Activated B cell treated with CpG ODN at 0.5 μM for 24 hours (primary cell): ENCODE measurements around the gene GIMAP2. TPM values are rescaled to one million over a fixed set of nuclear protein-coding genes. Genes with fewer than 3 reads are reported as not detected.

Source experiments
- ATAC-seq: fragments of 200-7000 bp; cut with Tn5 transposase; one replicate; pipeline ENCODE4 v1.10.0; 2021; ENCODE audit warnings: low read depth, mild to moderate bottlenecking, moderate library complexity
- CTCF ChIA-PET: fragments of 350-600 bp; sonication (Branson Sonifier 250); formaldehyde crosslinking; loops from one replicate; lab custom pipeline; 2021; ENCODE audit warnings: antibody characterized with exemption; lab: Charles Lee
- POLR2A ChIA-PET: fragments of 350-600 bp; sonication (Branson Sonifier 250); formaldehyde crosslinking; loops from one replicate; lab custom pipeline; 2021; ENCODE audit warnings: antibody characterized with exemption; lab: Charles Lee
- DNase-seq: peaks from one replicate; pipeline ENCODE4 v3.0.0; 2022
- H3K27ac Mint-ChIP-seq: one replicate; pipeline ENCODE4 v1.8.0; 2020; ENCODE audit warnings: mixed read lengths
- H3K27me3 Mint-ChIP-seq: one replicate; pipeline ENCODE4 v1.8.0; 2021; ENCODE audit warnings: mixed read lengths
- H3K36me3 Mint-ChIP-seq: one replicate; pipeline ENCODE4 v1.8.0; 2021; ENCODE audit warnings: low read depth, mixed read lengths
- H3K4me1 Mint-ChIP-seq: one replicate; pipeline ENCODE4 v1.8.0; 2021; ENCODE audit warnings: mixed read lengths
- H3K4me3 Mint-ChIP-seq: one replicate; pipeline ENCODE4 v1.8.0; 2020; ENCODE audit warnings: mild to moderate bottlenecking, mixed read lengths
- H3K9me3 Mint-ChIP-seq: one replicate; pipeline ENCODE4 v1.8.0; 2020; ENCODE audit warnings: mixed read lengths
- intact Hi-C: fragments of 100-400 bp; cut with micrococcal nuclease; formaldehyde crosslinking; loops from one replicate; pipeline ENCODE4 v1.15.1; 2024
- total RNA-seq: library from RNA; stranded (reverse); gene quantifications from 2 replicates; pipeline ENCODE4 v1.2.3, GENCODE V29; 2022
- TF ChIP-seq, protein P1 (sequence below): fragments of 200-600 bp; IDR thresholded peaks from one replicate; pipeline ENCODE4 v1.8.0; 2022; ENCODE audit warnings: antibody characterized with exemption, mild to moderate bottlenecking

GIMAP2 gene
- total RNA-seq, 1 donor from 2014 or later, result 19.5 TPM

DNA sequence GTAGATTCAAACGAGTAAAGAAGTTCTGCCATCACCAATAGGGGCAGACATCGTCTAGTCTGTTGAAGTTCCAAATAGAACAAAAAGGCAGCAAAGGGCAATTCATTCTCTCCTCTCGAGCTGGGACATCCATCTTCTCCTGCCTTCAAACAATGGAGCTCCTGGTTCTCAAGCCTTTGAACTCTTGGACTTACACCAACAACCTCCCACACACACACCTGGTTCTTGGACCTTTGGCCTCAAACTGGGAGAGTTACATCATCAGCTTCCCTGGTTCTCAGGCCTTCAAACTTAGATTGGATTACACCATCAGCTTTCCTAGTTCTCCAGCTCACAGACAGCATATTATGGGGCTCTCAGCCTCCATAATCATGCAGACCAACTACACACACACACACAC, 41.9 kb downstream of the GIMAP2 start:
- ChIA-PET POLR2A (no interaction called here), CTCF (no interaction called here)
- TF ChIP-seq, protein P1, sequence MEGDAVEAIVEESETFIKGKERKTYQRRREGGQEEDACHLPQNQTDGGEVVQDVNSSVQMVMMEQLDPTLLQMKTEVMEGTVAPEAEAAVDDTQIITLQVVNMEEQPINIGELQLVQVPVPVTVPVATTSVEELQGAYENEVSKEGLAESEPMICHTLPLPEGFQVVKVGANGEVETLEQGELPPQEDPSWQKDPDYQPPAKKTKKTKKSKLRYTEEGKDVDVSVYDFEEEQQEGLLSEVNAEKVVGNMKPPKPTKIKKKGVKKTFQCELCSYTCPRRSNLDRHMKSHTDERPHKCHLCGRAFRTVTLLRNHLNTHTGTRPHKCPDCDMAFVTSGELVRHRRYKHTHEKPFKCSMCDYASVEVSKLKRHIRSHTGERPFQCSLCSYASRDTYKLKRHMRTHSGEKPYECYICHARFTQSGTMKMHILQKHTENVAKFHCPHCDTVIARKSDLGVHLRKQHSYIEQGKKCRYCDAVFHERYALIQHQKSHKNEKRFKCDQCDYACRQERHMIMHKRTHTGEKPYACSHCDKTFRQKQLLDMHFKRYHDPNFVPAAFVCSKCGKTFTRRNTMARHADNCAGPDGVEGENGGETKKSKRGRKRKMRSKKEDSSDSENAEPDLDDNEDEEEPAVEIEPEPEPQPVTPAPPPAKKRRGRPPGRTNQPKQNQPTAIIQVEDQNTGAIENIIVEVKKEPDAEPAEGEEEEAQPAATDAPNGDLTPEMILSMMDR, result no peak
- Mint-ChIP-seq H3K4me1 (no peaks in the 10 kb centered on the region), H3K4me3 (no peak overlapping the region), H3K27me3 (peaks cover 3% of the 10 kb centered on the region), H3K36me3 (no peaks in the 10 kb centered on the region), H3K9me3 (peaks cover 12% of the 10 kb centered on the region), H3K27ac (no peak overlapping the region)
- DNase-seq (no peak), ATAC-seq (no peak)
- intact Hi-C loops, result no loop called here

DNA sequence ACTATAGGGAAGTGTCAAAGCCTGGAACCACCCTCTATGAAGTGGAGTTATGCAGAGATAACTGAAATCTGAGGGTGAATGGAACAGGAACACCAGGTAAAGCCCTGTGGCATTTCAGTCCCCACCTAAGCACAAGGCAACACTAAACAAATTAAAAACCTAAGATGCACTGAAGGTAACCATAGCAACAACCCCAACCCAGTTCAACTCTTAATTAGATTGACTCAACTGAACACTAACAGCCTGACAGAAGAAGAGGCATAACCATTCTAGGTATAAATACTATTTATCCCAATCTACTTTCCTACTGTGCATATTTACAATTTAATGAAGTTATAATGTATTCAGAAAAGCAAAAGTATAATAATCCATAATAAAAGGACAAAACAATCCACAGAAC, 42.5 kb downstream of the GIMAP2 start:
- CTCF ChIA-PET, result no interaction called here
- Mint-ChIP-seq H3K4me3 (no peak overlapping the region), H3K9me3 (peaks cover 12% of the 10 kb centered on the region), H3K4me1 (no peaks in the 10 kb centered on the region), H3K27me3 (peaks cover 3% of the 10 kb centered on the region), H3K27ac (no peak overlapping the region), H3K36me3 (no peaks in the 10 kb centered on the region)
- ATAC-seq (no peak), DNase-seq (no peak)
- POLR2A ChIA-PET, result no interaction called here
- intact Hi-C loops, result no loop called here
- TF ChIP-seq, protein P1, result no peak

DNA sequence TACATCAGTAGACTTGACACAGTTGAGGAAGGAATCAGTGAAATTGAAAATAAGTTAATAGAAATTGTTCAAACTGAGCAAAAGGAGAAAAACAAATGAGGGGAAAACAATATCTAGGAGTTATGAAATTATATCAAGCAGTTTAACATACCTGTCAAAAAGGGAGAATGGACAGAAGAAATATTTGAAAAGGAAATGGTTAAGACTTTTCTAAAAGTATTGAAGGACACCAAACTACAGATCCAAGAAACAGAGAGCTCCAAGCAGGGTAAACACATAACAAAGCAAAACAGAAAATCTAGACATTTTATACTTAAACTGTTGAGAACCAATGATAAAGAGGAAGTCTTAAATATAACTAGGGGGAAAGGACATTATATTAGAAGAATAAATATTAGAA, 43.1 kb downstream of the GIMAP2 start:
- Mint-ChIP-seq H3K4me1 (no peaks in the 10 kb centered on the region), H3K9me3 (peaks cover 12% of the 10 kb centered on the region), H3K27me3 (peaks cover 5% of the 10 kb centered on the region), H3K36me3 (no peaks in the 10 kb centered on the region), H3K27ac (no peak overlapping the region), H3K4me3 (no peak overlapping the region)
- TF ChIP-seq, protein P1, result no peak
- DNase-seq, result no peak
- no peak for ATAC-seq
- ChIA-PET CTCF (no interaction called here), POLR2A (no interaction called here)
- intact Hi-C loops, result no loop called here

DNA sequence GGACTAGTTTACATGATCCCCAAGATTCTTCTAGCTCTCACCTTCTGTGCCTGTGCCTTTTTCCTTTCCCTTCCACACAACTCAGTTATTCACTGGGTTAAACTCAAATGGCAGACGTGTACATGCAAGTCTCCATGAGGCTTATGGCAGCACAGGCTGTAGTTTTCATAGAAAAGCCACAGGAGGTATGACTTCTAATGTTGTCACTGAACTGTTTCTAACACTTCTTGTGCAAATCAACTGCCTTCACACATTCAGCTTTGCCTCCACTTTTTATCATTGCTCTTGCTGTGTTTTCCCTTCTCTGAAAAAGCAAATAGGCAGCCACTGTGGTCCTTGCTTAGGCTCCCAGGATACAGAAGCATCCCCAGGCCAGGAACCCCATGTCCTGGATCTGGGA, 46.4 kb downstream of the GIMAP2 start:
- TF ChIP-seq, protein P1, result no peak
- no peak for ATAC-seq
- DNase-seq, result no peak
- intact Hi-C loops, result no loop called here
- Mint-ChIP-seq H3K36me3 (no peaks in the 10 kb centered on the region), H3K9me3 (peaks cover 8% of the 10 kb centered on the region), H3K4me1 (no peaks in the 10 kb centered on the region), H3K27ac (no peak overlapping the region), H3K4me3 (no peak overlapping the region), H3K27me3 (peaks cover 6% of the 10 kb centered on the region)
- CTCF ChIA-PET, result no interaction called here
- POLR2A ChIA-PET, result interaction anchor here (1.1 kb wide), 1 partner anchor 16 kb away, joined by 3 read pairs; no protein-coding TSS in a partner anchor

DNA sequence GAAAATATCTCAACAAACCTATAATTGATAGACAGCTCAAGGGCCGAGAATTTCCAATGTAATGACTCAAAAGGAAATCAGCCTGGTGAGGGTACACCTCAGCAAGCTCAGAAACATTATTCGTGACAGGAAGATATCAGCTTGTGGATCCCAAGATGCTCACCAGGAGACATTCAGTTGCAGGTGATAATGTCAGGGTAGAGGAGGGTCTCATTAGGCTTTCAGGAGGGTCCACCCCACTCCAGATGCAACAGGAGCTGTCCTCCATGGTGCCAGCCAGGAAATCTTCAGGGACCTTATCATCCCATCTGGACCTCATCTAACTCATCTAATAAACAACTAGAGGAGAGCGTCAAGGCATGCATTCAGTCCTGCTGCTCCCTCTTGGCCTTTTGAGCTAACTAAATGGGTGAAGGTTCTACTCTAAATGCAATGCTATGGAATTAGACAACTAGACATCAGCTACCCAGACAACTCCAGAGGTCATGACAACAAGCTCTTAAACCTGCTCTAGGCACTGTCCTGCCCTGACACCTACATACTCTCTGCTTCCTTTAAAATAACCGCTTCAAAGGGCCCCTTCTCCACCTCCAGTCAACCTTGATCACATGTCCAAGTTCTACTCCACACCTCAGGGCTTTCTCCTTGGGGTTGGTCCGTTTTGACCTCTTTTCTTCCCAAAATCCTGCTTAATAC, 47.4 kb downstream of the GIMAP2 start:
- DNase-seq (no peak), ATAC-seq (no peak)
- POLR2A ChIA-PET, result interaction anchor here (0.6 to 1.1 kb wide), 2 partner anchors 17 to 53 kb away, joined by 3 to 4 read pairs; no protein-coding TSS in a partner anchor
- Mint-ChIP-seq H3K4me1 (peaks cover 7% of the 10 kb centered on the region), H3K9me3 (peaks cover 4% of the 10 kb centered on the region), H3K27ac (no peak overlapping the region), H3K27me3 (peaks cover 6% of the 10 kb centered on the region), H3K36me3 (no peaks in the 10 kb centered on the region), H3K4me3 (no peak overlapping the region)
- intact Hi-C loops, result no loop called here
- CTCF ChIA-PET, result no interaction called here
- TF ChIP-seq, protein P1, result no peak
